MM.1S (cell line): ENCODE measurements around the gene RASSF7.
A peak's percentile ranks its signal among the peaks of the same experiment; 100 is the strongest.

Source experiments
- DNase-seq: peaks from one replicate; pipeline ENCODE4 v3.0.0-alpha.2; 2015
- H2AFZ ChIP-seq: fragments of 300-600 bp; sonication (generic); 2 replicates; pipeline ENCODE4 v1.6.0; 2016; ENCODE audit warnings: antibody characterized with exemption, low read length
- H3F3A ChIP-seq: fragments of 300-600 bp; sonication (generic); 2 replicates; pipeline ENCODE4 v1.6.1; 2016; ENCODE audit warnings: mild to moderate bottlenecking, antibody characterized with exemption, low read length, moderate library complexity, mixed read lengths; ENCODE audit not compliant: insufficient read depth
- H3K27ac ChIP-seq: fragments of 300-600 bp; sonication (generic); 2 replicates; pipeline ENCODE4 v1.5.1; 2016; ENCODE audit warnings: mild to moderate bottlenecking, low read length
- H3K27me3 ChIP-seq: fragments of 300-600 bp; sonication (generic); replicated peaks from 2 replicates; pipeline ENCODE4 v1.6.0; 2016; ENCODE audit warnings: low read length; ENCODE audit not compliant: insufficient read depth
- H3K36me3 ChIP-seq: fragments of 300-600 bp; sonication (generic); replicated peaks from 2 replicates; pipeline ENCODE4 v1.6.1; 2016; ENCODE audit warnings: mild to moderate bottlenecking, low read length, mixed read lengths; ENCODE audit not compliant: insufficient read depth
- H3K4me1 ChIP-seq: fragments of 300-600 bp; sonication (generic); 2 replicates; pipeline ENCODE4 v1.6.1; 2016; ENCODE audit warnings: low read length, mixed read lengths
- H3K4me2 ChIP-seq: fragments of 300-600 bp; sonication (generic); 2 replicates; pipeline ENCODE4 v1.6.0; 2016; ENCODE audit warnings: low read depth, low read length
- H3K4me3 ChIP-seq: fragments of 300-600 bp; sonication (generic); 2 replicates; pipeline ENCODE4 v1.5.1; 2016; ENCODE audit warnings: low read length, mixed read lengths
- H3K79me2 ChIP-seq: fragments of 300-600 bp; sonication (generic); 2 replicates; pipeline ENCODE4 v1.6.1; 2016; ENCODE audit warnings: mixed run types, low read length, mixed read lengths
- H3K9ac ChIP-seq: fragments of 300-600 bp; sonication (generic); 2 replicates; pipeline ENCODE4 v1.6.1; 2016; ENCODE audit warnings: low read length, mixed read lengths
- H3K9me2 ChIP-seq: fragments of 300-600 bp; sonication (generic); replicated peaks from 2 replicates; pipeline ENCODE4 v1.6.1; 2016; ENCODE audit warnings: mild to moderate bottlenecking, low read length, mixed read lengths; ENCODE audit not compliant: insufficient read depth
- H3K9me3 ChIP-seq: fragments of 300-600 bp; sonication (generic); replicated peaks from 2 replicates; pipeline ENCODE4 v1.6.1; 2016; ENCODE audit warnings: mild to moderate bottlenecking, low read length, mixed read lengths; ENCODE audit not compliant: insufficient read depth
- H4K20me1 ChIP-seq: fragments of 300-600 bp; sonication (generic); 2 replicates; pipeline ENCODE4 v1.6.1; 2016; ENCODE audit warnings: mild to moderate bottlenecking, low read length, moderate library complexity, mixed read lengths; ENCODE audit not compliant: insufficient read depth
- EZH2 ChIP-seq: fragments of 300-600 bp; sonication (generic); optimal IDR thresholded peaks from 2 replicates; pipeline ENCODE3; 2017; ENCODE audit warnings: low read depth, mild to moderate bottlenecking, antibody characterized with exemption, low read length, mixed read lengths
- EZH2phosphoT487 ChIP-seq: fragments of 300-600 bp; sonication (generic); IDR thresholded peaks from 2 replicates; pipeline ENCODE4 v1.6.1; 2018; ENCODE audit warnings: antibody characterized with exemption, low read length
- TF ChIP-seq, protein P1 (sequence below): fragments of 300-600 bp; sonication (generic); IDR thresholded peaks from 2 replicates; pipeline ENCODE4 v1.5.1; 2016; ENCODE audit warnings: antibody characterized with exemption, low read length, mixed read lengths

RASSF7 gene

GRCh38 chr11:567011-567628 is 6.3 kb downstream of the RASSF7 start:
- H3K27ac ChIP-seq, result no peak overlapping the region
- no peak for TF ChIP-seq EZH2phosphoT487
- TF ChIP-seq, protein P1, sequence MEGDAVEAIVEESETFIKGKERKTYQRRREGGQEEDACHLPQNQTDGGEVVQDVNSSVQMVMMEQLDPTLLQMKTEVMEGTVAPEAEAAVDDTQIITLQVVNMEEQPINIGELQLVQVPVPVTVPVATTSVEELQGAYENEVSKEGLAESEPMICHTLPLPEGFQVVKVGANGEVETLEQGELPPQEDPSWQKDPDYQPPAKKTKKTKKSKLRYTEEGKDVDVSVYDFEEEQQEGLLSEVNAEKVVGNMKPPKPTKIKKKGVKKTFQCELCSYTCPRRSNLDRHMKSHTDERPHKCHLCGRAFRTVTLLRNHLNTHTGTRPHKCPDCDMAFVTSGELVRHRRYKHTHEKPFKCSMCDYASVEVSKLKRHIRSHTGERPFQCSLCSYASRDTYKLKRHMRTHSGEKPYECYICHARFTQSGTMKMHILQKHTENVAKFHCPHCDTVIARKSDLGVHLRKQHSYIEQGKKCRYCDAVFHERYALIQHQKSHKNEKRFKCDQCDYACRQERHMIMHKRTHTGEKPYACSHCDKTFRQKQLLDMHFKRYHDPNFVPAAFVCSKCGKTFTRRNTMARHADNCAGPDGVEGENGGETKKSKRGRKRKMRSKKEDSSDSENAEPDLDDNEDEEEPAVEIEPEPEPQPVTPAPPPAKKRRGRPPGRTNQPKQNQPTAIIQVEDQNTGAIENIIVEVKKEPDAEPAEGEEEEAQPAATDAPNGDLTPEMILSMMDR, result no peak
- no peak for TF ChIP-seq EZH2
- H4K20me1 ChIP-seq, result no peaks in the 10 kb centered on the region

DNA sequence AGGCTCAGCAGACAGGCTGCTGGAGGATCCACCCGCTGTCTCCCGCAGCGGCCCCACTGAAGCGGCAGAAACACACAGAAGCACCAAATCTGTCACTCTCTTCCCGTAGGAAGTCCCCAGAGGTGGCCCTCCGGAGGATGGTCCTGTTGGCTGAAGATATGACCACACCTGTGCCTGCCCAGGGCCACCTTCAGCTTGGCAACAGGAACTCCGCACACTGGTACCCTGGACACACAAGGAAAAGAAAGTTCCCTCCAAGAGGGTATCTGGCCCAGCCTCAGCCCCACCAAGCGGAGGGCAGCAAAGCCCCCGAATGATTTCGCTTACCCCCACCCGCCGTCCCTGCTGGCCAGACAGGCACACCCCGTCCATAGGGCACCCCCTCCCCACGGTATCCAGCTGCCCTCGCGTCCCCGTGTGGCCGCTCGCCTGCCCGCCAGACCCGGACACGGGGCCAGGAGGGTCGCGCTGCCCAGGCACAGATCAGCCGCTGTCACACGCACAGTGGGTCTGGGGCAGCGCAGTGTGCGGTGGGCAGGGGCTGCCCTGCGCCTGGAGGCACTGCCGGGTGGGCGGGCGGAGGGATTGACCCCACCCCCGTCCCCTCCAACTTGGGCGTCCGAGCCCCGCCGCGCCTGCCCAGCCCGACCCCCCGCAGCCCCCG is 7.0 kb downstream of the RASSF7 start:
- DNase-seq, result peak; percentile 6
- TF ChIP-seq, protein P1, result no peak
- TF ChIP-seq EZH2phosphoT487 (no peak), EZH2 (no peak)
- Histone ChIP-seq H3K4me1 (no peaks in the 10 kb centered on the region), H3K4me3 (peak overlapping the region; percentile 72), H4K20me1 (no peaks in the 10 kb centered on the region), H3K9me2 (no peaks in the 10 kb centered on the region), H3F3A (peaks cover 10% of the 10 kb centered on the region; the same call in 1 of the 2 replicates), H3K9ac (peak overlapping the region; percentile 41; the same call in 1 of the 2 replicates), H3K36me3 (no peaks in the 10 kb centered on the region), H2AFZ (no peak overlapping the region), H3K27ac (no peak overlapping the region), H3K9me3 (no peaks in the 10 kb centered on the region), H3K79me2 (peaks cover 7% of the 10 kb centered on the region; the same call in 1 of the 2 replicates), H3K27me3 (peaks cover 9% of the 10 kb centered on the region), H3K4me2 (peak overlapping the region; percentile 86; the same call in 1 of the 2 replicates)

More at GRCh38 chr11:567011-567628, 6.3 kb downstream of the RASSF7 start:
- H3K9ac ChIP-seq, result no peak overlapping the region
- H3K4me3 ChIP-seq, result peak overlapping the region; percentile 72
- DNase-seq, result peak; percentile 5
- H3K79me2 ChIP-seq, result peaks cover 11% of the 10 kb centered on the region; the same call in 1 of the 2 replicates
- peak overlapping the region; percentile 86; the same call in 1 of the 2 replicates for H3K4me2 ChIP-seq
- no peaks in the 10 kb centered on the region for H3K36me3 ChIP-seq
- peaks cover 9% of the 10 kb centered on the region for H3K27me3 ChIP-seq
- no peak overlapping the region for H2AFZ ChIP-seq
- H3F3A ChIP-seq, result peaks cover 10% of the 10 kb centered on the region; the same call in 1 of the 2 replicates
- H3K9me2 ChIP-seq, result no peaks in the 10 kb centered on the region
- no peaks in the 10 kb centered on the region for H3K9me3 ChIP-seq
- H3K4me1 ChIP-seq, result no peaks in the 10 kb centered on the region

- H3K4me3 ChIP-seq, result peak overlapping the region; percentile 72
- peak overlapping the region; percentile 67 for H3K9ac ChIP-seq
- TF ChIP-seq EZH2phosphoT487, result no peak
- no peak for TF ChIP-seq EZH2
- TF ChIP-seq, protein P1, result no peak
- no peaks in the 10 kb centered on the region for H3K9me2 ChIP-seq
- peak overlapping the region; percentile 86 for H3K4me2 ChIP-seq
- peak; percentile 96 for DNase-seq
- H2AFZ ChIP-seq, result peak overlapping the region; percentile 57
- H3K79me2 ChIP-seq, result peaks cover 7% of the 10 kb centered on the region; the same call in 1 of the 2 replicates
- no peaks in the 10 kb centered on the region for H4K20me1 ChIP-seq
- H3K36me3 ChIP-seq, result no peaks in the 10 kb centered on the region
- H3K27ac ChIP-seq, result no peak overlapping the region
- peaks cover 10% of the 10 kb centered on the region; the same call in 1 of the 2 replicates for H3F3A ChIP-seq
- H3K9me3 ChIP-seq, result no peaks in the 10 kb centered on the region
- H3K4me1 ChIP-seq, result no peaks in the 10 kb centered on the region
- peaks cover 9% of the 10 kb centered on the region for H3K27me3 ChIP-seq
Measured at GRCh38 chr11:568306-569157, 7.8 kb downstream of the RASSF7 start.
